GM12878 (cell line): ENCODE results near the gene MYO1E. TPM values are rescaled to one million over a fixed set of nuclear protein-coding genes. Genes with fewer than 3 reads are reported as not detected.

Experiments
- CBX5 ChIP-seq: sonication (generic); IDR thresholded peaks from 2 replicates; pipeline ENCODE4 v1.6.1; 2016; ENCODE audit warnings: low read depth, moderate library complexity, mild to moderate bottlenecking, inconsistent platforms
- CEBPB ChIP-seq, 2 experiments: fragments of 150-350 bp in 1 of 2; IDR thresholded peaks; 2 replicates each; pipeline ENCODE4 v1.6.1; 2012 to 2014; ENCODE audit warnings: low read depth in 2 of 2, low read length in 2 of 2, borderline replicate concordance in 1 of 2, inconsistent platforms in 1 of 2
- HDAC2 ChIP-seq: fragments of 200-600 bp; sonication (generic); IDR thresholded peaks from 2 replicates; pipeline ENCODE4 v1.6.1; 2017
- NR2C1 ChIP-seq: fragments of 450-650 bp; IDR thresholded peaks from 2 replicates; pipeline ENCODE4 v1.6.1; 2017; ENCODE audit warnings: antibody characterized with exemption, mild to moderate bottlenecking, moderate library complexity
- NR2F1 ChIP-seq: fragments of 450-650 bp; conservative IDR thresholded peaks from 2 replicates; pipeline ENCODE4 v1.6.1; 2017; ENCODE audit warnings: mild to moderate bottlenecking
- STAT3 ChIP-seq: IDR thresholded peaks from 2 replicates; pipeline ENCODE4 v1.6.1; 2011; ENCODE audit warnings: low read depth, low read length, improper control_type of control experiment
- polyA plus RNA-seq, 11 experiments: library from polyadenylated mRNA; depleted of rRNA in 4 of 11; unstranded in 6 of 11; stranded (reverse) in 5 of 11; fragments of >200 nt; fragmentation: Nextera tagmentation in 4 of 11; fragmentation: Illumina TruSeq in 1 of 11; extraction: Ambion mirVana in 4 of 11; extraction: Trizol in 1 of 11; gene quantifications; 1 replicate in 1 of 11; 2 replicates in 10 of 11; pipeline versions ENCODE4 v1.2.1 to v1.2.3, GENCODE V29; 2011 to 2016; ENCODE audit warnings: inconsistent platforms in 2 of 11, missing spikeins in 2 of 11, low read depth in 1 of 11
- total RNA-seq, 4 experiments: library from RNA; depleted of rRNA in 3 of 4; stranded (reverse); fragments of >200 nt in 3 of 4; fragmentation: Illumina TruSeq in 1 of 4; extraction: Trizol in 1 of 4; gene quantifications; 2 replicates each; pipeline versions ENCODE4 v1.2.1 to v1.2.3, GENCODE V29; 2013 to 2021
- TF ChIP-seq, protein P1 (sequence below): IDR thresholded peaks from 2 replicates; pipeline ENCODE4 v1.6.1; 2012; ENCODE audit warnings: low read length, inconsistent platforms
- TF ChIP-seq, protein P2 (sequence below): fragments of 450-650 bp; IDR thresholded peaks from 2 replicates; pipeline ENCODE4 v1.6.1; 2016; ENCODE audit warnings: mild to moderate bottlenecking, moderate library complexity, borderline replicate concordance

The MYO1E gene
- total and polyA plus RNA-seq, 10 of the 15 experiments (the other 5 are each of a cell fraction or from before 2014, with no cell fraction given): 10.3 to 266 (median 64.9) TPM

DNA sequence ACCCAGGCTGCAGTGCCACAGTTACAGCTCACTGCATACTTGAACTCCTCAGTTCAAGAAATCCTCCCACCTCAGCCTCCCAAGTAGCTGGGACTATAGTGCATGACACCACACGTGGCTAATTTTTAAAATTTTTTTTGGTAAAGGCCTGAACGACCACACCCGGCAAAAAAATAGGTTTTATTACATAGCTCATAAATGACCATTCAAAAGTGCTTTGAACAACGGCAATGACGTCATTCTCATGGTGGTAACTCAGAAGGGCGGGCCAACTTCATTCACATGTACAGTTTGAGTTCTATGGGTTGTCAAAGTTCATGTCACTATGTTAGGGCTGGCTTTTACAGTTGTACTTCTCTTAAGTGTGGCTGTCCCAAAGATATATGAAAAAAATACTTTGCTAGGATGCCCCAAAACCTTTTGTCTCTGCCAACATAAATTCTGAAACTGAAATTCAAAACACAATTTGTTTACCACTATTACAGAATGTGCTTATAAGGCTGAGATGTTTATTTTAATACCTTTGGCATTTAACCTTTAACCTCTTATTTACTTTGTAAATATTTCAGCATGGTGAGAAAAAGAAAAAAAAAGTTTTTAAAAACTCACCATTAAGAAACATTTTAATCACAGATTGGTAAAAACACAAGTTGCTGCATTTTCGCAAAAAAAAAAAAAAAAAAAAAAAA, 6.2 kb downstream of the MYO1E start (continued):
- TF ChIP-seq STAT3 (no peak), CEBPB (IDR thresholded peaks at IDR 0.05; ENCODE audit: borderline replicate concordance in 1 of 2, low read depth in 2 of 2, low read length in 2 of 2) (no peak), CBX5 (no peak), NR2F1 (no peak), HDAC2 (no peak), NR2C1 (peak; percentile 34; the same call in 1 of the 2 replicates)
- TF ChIP-seq, protein P1, sequence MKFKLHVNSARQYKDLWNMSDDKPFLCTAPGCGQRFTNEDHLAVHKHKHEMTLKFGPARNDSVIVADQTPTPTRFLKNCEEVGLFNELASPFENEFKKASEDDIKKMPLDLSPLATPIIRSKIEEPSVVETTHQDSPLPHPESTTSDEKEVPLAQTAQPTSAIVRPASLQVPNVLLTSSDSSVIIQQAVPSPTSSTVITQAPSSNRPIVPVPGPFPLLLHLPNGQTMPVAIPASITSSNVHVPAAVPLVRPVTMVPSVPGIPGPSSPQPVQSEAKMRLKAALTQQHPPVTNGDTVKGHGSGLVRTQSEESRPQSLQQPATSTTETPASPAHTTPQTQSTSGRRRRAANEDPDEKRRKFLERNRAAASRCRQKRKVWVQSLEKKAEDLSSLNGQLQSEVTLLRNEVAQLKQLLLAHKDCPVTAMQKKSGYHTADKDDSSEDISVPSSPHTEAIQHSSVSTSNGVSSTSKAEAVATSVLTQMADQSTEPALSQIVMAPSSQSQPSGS: peak; percentile 27; the same call in 1 of the 2 replicates
- TF ChIP-seq, protein P2, sequence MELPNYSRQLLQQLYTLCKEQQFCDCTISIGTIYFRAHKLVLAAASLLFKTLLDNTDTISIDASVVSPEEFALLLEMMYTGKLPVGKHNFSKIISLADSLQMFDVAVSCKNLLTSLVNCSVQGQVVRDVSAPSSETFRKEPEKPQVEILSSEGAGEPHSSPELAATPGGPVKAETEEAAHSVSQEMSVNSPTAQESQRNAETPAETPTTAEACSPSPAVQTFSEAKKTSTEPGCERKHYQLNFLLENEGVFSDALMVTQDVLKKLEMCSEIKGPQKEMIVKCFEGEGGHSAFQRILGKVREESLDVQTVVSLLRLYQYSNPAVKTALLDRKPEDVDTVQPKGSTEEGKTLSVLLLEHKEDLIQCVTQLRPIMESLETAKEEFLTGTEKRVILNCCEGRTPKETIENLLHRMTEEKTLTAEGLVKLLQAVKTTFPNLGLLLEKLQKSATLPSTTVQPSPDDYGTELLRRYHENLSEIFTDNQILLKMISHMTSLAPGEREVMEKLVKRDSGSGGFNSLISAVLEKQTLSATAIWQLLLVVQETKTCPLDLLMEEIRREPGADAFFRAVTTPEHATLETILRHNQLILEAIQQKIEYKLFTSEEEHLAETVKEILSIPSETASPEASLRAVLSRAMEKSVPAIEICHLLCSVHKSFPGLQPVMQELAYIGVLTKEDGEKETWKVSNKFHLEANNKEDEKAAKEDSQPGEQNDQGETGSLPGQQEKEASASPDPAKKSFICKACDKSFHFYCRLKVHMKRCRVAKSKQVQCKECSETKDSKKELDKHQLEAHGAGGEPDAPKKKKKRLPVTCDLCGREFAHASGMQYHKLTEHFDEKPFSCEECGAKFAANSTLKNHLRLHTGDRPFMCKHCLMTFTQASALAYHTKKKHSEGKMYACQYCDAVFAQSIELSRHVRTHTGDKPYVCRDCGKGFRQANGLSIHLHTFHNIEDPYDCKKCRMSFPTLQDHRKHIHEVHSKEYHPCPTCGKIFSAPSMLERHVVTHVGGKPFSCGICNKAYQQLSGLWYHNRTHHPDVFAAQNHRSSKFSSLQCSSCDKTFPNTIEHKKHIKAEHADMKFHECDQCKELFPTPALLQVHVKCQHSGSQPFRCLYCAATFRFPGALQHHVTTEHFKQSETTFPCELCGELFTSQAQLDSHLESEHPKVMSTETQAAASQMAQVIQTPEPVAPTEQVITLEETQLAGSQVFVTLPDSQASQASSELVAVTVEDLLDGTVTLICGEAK: no peak
